ENCODE measurements around the gene DIAPH3.

DNA sequence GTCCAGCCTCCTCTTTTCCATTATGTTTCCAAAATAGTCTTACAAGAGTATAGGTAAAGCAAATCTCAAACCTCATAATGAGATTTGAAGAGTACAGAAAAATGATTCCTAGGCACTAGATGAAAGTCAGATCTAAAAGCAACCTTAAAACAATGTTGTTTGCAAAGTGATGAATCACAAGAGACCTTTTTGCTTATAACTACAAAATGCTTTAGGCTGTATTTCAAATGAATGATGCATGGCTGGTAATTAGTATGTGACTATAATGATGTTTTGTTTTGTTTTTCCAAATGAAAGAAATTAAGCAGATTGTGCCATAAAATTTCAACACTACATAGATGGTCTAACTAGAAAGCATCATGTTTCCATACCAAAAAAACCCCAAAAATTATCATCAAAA lies 272.7 kb downstream of the DIAPH3 start:
- TF ChIP-seq EP300 (IDR thresholded peaks at IDR 0.05) (no peak), POLR2A (IDR thresholded peaks at IDR 0.05) (no peak)
- TF ChIP-seq, protein P1, sequence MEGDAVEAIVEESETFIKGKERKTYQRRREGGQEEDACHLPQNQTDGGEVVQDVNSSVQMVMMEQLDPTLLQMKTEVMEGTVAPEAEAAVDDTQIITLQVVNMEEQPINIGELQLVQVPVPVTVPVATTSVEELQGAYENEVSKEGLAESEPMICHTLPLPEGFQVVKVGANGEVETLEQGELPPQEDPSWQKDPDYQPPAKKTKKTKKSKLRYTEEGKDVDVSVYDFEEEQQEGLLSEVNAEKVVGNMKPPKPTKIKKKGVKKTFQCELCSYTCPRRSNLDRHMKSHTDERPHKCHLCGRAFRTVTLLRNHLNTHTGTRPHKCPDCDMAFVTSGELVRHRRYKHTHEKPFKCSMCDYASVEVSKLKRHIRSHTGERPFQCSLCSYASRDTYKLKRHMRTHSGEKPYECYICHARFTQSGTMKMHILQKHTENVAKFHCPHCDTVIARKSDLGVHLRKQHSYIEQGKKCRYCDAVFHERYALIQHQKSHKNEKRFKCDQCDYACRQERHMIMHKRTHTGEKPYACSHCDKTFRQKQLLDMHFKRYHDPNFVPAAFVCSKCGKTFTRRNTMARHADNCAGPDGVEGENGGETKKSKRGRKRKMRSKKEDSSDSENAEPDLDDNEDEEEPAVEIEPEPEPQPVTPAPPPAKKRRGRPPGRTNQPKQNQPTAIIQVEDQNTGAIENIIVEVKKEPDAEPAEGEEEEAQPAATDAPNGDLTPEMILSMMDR (IDR thresholded peaks at IDR 0.05): no peak
